Gastrocnemius medialis (tissue), 4 donors: ENCODE measurements around the gene PRKG1. TPM values are rescaled to one million over a fixed set of nuclear protein-coding genes. Genes with fewer than 3 reads are reported as not detected.
A peak's percentile ranks its signal among the peaks of the same experiment; 100 is the strongest.

Source experiments
- ATAC-seq, 2 donors: fragments of 150-250 bp; one replicate each; pipeline ENCODE4 v1.9.1; 2016
- DNase-seq, 2 donors: peaks; one replicate each; pipeline ENCODE4 v3.0.0-alpha.2; 2019
- H3K27ac ChIP-seq, 4 donors: fragments of 200-600 bp; sonication (generic); 1 replicate in 1 of 4; 2 replicates in 3 of 4; pipeline ENCODE4 v1.5.1; 2016 to 2018; ENCODE audit warnings: mild to moderate bottlenecking in 2 of 4, moderate library complexity in 1 of 4
- H3K27me3 ChIP-seq, 3 donors: fragments of 200-600 bp; sonication (generic) in 2 of 3; 1 replicate in 1 of 3; 2 replicates in 2 of 3; pipeline versions ENCODE4 v1.5.1 to v1.6.0; 2016 to 2019; ENCODE audit warnings: mild to moderate bottlenecking in 1 of 3, moderate library complexity in 1 of 3
- H3K36me3 ChIP-seq, 2 donors: fragments of 200-600 bp; sonication (generic) in 1 of 2; one replicate each; pipeline ENCODE4 v1.5.1; 2017 to 2018
- H3K4me1 ChIP-seq, 2 donors: fragments of 200-600 bp; sonication (generic) in 1 of 2; one replicate each; pipeline ENCODE4 v1.5.1; 2016 to 2017; ENCODE audit warnings: mild to moderate bottlenecking in 2 of 2
- H3K4me3 ChIP-seq, 4 donors: fragments of 200-600 bp; sonication (generic) in 3 of 4; 1 replicate in 1 of 4; 2 replicates in 3 of 4; pipeline ENCODE4 v1.5.1; 2016 to 2019; ENCODE audit warnings: mild to moderate bottlenecking in 2 of 4
- H3K9me3 ChIP-seq, 3 donors: fragments of 200-600 bp; sonication (generic) in 2 of 3; 1 replicate in 1 of 3; 2 replicates in 2 of 3; pipeline ENCODE4 v1.5.1; 2016 to 2019
- CTCF ChIP-seq, 5 experiments: fragments of 450-650 bp in 3 of 5; fragments of 200-600 bp in 2 of 5; sonication (generic) in 2 of 5; IDR thresholded peaks in 4 of 5; conservative IDR thresholded peaks in 1 of 5; 1 replicate in 4 of 5; 2 replicates in 1 of 5; pipeline ENCODE4 v1.5.1; 2016 to 2019; ENCODE audit warnings: antibody characterized with exemption in 5 of 5, mild to moderate bottlenecking in 3 of 5, moderate library complexity in 3 of 5
- POLR2A ChIP-seq, 2 donors: fragments of 450-650 bp; IDR thresholded peaks; one replicate each; pipeline ENCODE4 v1.6.1; 2017; ENCODE audit warnings: antibody characterized with exemption in 2 of 2, mild to moderate bottlenecking in 2 of 2, moderate library complexity in 2 of 2
- in situ Hi-C, 4 donors: fragments of 200-750 bp; cut with MboI; loops; one replicate each; pipeline versions ENCODE4 v1.15.0 to v1.8.0; 2017; ENCODE audit warnings: low sequenced_read_pairs in 4 of 4
- intact Hi-C: fragments of 100-400 bp; cut with DNase I; formaldehyde crosslinking; loops from one replicate; pipeline ENCODE4 v1.15.1; 2023; ENCODE audit warnings: low total_unique reads
- total RNA-seq, 4 donors: library from RNA; depleted of rRNA; stranded (reverse); fragments of >200 nt; gene quantifications; one replicate each; pipeline versions ENCODE4 v1.1.0 to v1.2.3, GENCODE V29; 2016

The PRKG1 gene
- total RNA-seq, 4 donors from 2014 or later = 10.4 to 39.4 (median 25.1) TPM

- Histone ChIP-seq H3K27me3 (no peaks in the 10 kb centered on the region), H3K27ac (no peak overlapping the region), H3K36me3 (no peaks in the 10 kb centered on the region), H3K4me1 (peaks cover 7 to 14% of the 10 kb centered on the region in 2 donors), H3K4me3 (no peak overlapping the region), H3K9me3 (no peaks in the 10 kb centered on the region)
- ATAC-seq (no peak), DNase-seq (no peak)
- TF ChIP-seq CTCF (IDR thresholded peaks at IDR 0.05 in 4 of 5, conservative IDR thresholded peaks at IDR 0.05 in 1 of 5) (no peak), POLR2A (IDR thresholded peaks at IDR 0.05) (no peak)
- intact Hi-C loops (no loop called here), in situ Hi-C loops (no loop called here)
Observed at GRCh38 chr10:51983481-51983880, 909.2 kb downstream of the PRKG1 start.

- intact Hi-C loops (no loop called here), in situ Hi-C loops (no loop called here)
- Histone ChIP-seq H3K9me3 (no peaks in the 10 kb centered on the region), H3K4me1 (peaks cover 7 to 14% of the 10 kb centered on the region in 2 donors), H3K4me3 (no peak overlapping the region), H3K36me3 (no peaks in the 10 kb centered on the region), H3K27me3 (no peaks in the 10 kb centered on the region), H3K27ac (no peak overlapping the region)
- no peak for TF ChIP-seq POLR2A (IDR thresholded peaks at IDR 0.05)
- no peak for TF ChIP-seq CTCF (IDR thresholded peaks at IDR 0.05 in 4 of 5, conservative IDR thresholded peaks at IDR 0.05 in 1 of 5)
- ATAC-seq = no peak
- DNase-seq = no peak
Observed at GRCh38 chr10:51985336-51985735, 911.0 kb downstream of the PRKG1 start.

GRCh38 chr10:51986516-51986915, 912.2 kb downstream of the PRKG1 start:
- TF ChIP-seq POLR2A (IDR thresholded peaks at IDR 0.05) = no peak
- TF ChIP-seq CTCF (IDR thresholded peaks at IDR 0.05 in 4 of 5, conservative IDR thresholded peaks at IDR 0.05 in 1 of 5) = no peak
- in situ Hi-C loops (no loop called here), intact Hi-C loops (no loop called here)
- Histone ChIP-seq H3K9me3 (no peaks in the 10 kb centered on the region), H3K36me3 (no peaks in the 10 kb centered on the region), H3K27me3 (no peaks in the 10 kb centered on the region), H3K4me1 (peaks cover 7 to 14% of the 10 kb centered on the region in 2 donors), H3K4me3 (no peak overlapping the region), H3K27ac (peak overlapping the region in 1 of 4 donors; percentile 33)
- DNase-seq = no peak
- ATAC-seq = peak; percentile 47 to 74

- DNase-seq (no peak), ATAC-seq (no peak)
- H3K27ac ChIP-seq = no peak overlapping the region
- no peaks in the 10 kb centered on the region for H3K27me3 ChIP-seq
- no peaks in the 10 kb centered on the region for H3K36me3 ChIP-seq
- H3K9me3 ChIP-seq = no peaks in the 10 kb centered on the region
- TF ChIP-seq POLR2A (IDR thresholded peaks at IDR 0.05) (no peak), CTCF (IDR thresholded peaks at IDR 0.05 in 4 of 5, conservative IDR thresholded peaks at IDR 0.05 in 1 of 5) (no peak)
- in situ Hi-C loops (no loop called here), intact Hi-C loops (no loop called here)
- H3K4me1 ChIP-seq = no peaks in the 10 kb centered on the region
- no peak overlapping the region for H3K4me3 ChIP-seq
Observed at GRCh38 chr10:51993475-51993874, 919.2 kb downstream of the PRKG1 start.

GRCh38 chr10:51999096-51999495, 924.8 kb downstream of the PRKG1 start:
- no peaks in the 10 kb centered on the region for H3K9me3 ChIP-seq
- intact Hi-C loops = no loop called here
- TF ChIP-seq CTCF (IDR thresholded peaks at IDR 0.05 in 4 of 5, conservative IDR thresholded peaks at IDR 0.05 in 1 of 5) (no peak), POLR2A (IDR thresholded peaks at IDR 0.05) (no peak)

More at GRCh38 chr10:51999096-51999495, 924.8 kb downstream of the PRKG1 start:
- no peak overlapping the region for H3K4me3 ChIP-seq
- no peak for ATAC-seq
- in situ Hi-C loops = no loop called here
- no peaks in the 10 kb centered on the region for H3K27me3 ChIP-seq
- H3K27ac ChIP-seq = no peak overlapping the region
- DNase-seq = no peak
- H3K36me3 ChIP-seq = no peaks in the 10 kb centered on the region
- H3K4me1 ChIP-seq = no peaks in the 10 kb centered on the region
